Fibroblast of pulmonary artery (primary cell): ENCODE data around the gene CHRM5.
A peak's percentile ranks its signal among the peaks of the same experiment; 100 is the strongest.

Experiments
- DNase-seq: peaks from one replicate; pipeline ENCODE4 v3.0.0-alpha.2; 2010; ENCODE audit warnings: low read depth
- H3K4me3 ChIP-seq: replicated peaks from 2 replicates; pipeline ENCODE4 v1.5.1; 2011; ENCODE audit warnings: low read depth, mild to moderate bottlenecking, control low read depth, low read length, moderate library complexity
- TF ChIP-seq, protein P1 (sequence below): IDR thresholded peaks from 2 replicates; pipeline ENCODE4 v1.5.1; 2011; ENCODE audit warnings: mild to moderate bottlenecking, control low read depth, low read length, inconsistent platforms; ENCODE audit errors: missing control alignments

Gene CHRM5

DNA sequence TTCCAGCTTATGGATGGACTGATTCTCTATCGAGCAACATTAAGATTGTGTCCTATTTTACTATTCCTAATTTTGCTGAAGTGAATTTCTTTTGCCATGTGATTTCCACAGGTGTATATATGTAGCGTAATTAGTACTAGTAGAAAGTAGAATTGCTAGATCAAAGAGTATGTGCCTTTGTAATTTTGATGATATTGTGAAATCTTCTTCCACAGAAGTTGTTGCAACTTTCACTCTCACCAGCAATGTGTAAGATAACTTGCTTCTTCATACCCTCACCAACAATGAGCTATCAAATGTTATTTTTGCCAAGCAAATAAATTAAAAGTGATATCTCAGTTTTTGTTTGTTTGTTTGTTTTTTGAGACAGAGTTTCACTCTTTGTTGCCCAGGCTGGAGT is 139.0 kb downstream of the CHRM5 start:
- TF ChIP-seq, protein P1, sequence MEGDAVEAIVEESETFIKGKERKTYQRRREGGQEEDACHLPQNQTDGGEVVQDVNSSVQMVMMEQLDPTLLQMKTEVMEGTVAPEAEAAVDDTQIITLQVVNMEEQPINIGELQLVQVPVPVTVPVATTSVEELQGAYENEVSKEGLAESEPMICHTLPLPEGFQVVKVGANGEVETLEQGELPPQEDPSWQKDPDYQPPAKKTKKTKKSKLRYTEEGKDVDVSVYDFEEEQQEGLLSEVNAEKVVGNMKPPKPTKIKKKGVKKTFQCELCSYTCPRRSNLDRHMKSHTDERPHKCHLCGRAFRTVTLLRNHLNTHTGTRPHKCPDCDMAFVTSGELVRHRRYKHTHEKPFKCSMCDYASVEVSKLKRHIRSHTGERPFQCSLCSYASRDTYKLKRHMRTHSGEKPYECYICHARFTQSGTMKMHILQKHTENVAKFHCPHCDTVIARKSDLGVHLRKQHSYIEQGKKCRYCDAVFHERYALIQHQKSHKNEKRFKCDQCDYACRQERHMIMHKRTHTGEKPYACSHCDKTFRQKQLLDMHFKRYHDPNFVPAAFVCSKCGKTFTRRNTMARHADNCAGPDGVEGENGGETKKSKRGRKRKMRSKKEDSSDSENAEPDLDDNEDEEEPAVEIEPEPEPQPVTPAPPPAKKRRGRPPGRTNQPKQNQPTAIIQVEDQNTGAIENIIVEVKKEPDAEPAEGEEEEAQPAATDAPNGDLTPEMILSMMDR, result no peak
- H3K4me3 ChIP-seq, result no peak overlapping the region
- no peak for DNase-seq

DNA sequence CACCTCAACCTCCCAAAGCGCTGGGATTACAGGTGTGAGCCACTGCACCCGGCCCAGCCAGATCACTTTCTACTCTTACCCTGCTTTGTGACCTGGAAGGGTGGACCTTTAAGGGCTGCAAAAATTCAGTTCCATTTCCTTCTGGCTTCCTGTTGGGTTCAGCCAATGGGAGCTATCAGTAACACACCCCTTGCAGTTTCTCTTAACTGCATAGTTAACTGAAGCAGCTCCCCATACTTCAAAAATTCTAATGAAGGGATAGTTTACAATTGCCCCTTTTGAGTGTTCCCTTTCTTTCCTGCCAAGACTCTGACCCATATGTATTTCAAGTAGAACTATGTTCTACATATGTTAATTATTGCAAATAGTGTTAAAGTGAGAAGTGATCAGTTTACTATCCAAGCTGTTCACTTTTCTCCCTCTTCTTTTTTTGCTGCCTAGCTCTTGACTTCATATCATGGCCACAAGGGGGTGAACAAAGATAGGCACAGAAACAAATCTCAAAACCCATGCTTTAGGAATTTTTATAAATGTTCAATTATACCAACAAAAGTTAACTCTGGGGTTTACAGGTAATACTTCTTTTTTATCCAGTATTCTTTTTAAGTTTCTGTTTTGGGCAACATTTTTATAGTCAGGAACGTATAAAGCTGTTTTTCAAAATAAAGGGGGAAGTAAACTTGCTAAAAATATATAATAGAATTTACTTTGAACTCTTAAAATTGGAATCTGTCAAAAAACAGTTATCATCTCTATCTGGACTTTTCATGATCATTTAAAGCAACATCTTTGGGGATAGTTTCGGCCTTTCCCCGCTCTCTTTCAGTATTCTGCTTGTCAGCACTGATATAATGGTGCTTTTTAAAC is 141.7 kb downstream of the CHRM5 start:
- TF ChIP-seq, protein P1, result peak; percentile 87
- peak; percentile 69 for DNase-seq
- H3K4me3 ChIP-seq, result no peak overlapping the region

DNA sequence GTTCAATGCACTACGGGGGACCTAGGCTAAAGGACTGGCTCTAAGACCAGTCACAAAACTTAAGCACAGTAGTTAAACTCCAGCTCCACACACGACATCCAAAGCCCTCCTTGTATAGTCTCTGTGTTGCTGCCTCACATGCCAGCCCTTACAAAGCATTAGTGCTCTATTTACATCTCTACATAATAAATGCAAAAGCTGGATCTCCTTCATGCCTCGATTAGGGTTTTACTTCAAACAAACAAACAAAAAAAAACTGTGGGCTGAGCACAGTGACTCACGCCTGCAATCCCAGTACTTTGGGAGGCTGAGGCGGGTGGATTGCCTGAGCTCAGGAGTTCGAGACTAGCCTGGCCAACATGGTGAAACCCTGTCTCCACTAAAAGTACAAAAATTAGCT is 143.2 kb downstream of the CHRM5 start:
- TF ChIP-seq, protein P1, result no peak
- no peak for DNase-seq
- H3K4me3 ChIP-seq, result no peak overlapping the region

DNA sequence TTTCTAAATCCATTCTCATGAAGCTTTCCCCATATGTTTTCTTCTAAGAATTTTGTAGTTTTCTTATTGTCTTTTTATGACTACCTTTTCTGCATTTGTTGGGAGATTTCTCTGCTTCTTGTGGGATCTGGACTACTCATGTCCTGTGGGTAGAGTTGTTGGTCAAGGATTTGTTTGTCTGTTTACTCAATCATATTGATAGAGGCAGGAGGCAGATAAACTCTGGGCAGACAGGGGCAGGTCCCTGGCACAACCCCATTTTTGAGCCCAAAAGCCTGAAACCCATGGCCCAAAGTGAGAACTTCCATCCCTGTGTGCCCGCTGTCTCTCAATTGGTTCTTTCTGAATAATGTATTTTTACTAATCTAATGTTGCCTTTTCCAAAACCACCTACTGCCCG is 145.9 kb downstream of the CHRM5 start:
- TF ChIP-seq, protein P1, result no peak
- no peak overlapping the region for H3K4me3 ChIP-seq
- DNase-seq, result no peak

DNA sequence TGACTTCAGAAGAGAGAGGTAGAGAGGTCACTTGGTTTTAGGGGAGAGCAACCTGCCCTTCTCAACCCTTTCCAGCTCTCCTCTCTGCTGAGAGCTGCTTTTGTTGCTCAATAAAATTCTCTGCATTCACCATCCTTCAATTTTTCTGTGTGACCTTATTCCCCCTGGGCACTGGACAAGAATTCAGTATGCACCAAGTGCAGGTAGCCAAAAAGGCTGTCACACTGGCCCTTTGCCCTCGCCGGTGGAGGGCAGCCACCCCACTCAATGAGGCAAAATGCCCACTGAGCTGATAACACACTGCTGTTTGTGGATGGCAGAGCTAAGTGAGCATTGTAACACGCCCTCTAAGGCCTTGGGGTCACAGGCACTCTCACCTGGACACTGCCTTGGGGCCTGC is 146.4 kb downstream of the CHRM5 start:
- no peak overlapping the region for H3K4me3 ChIP-seq

DNA sequence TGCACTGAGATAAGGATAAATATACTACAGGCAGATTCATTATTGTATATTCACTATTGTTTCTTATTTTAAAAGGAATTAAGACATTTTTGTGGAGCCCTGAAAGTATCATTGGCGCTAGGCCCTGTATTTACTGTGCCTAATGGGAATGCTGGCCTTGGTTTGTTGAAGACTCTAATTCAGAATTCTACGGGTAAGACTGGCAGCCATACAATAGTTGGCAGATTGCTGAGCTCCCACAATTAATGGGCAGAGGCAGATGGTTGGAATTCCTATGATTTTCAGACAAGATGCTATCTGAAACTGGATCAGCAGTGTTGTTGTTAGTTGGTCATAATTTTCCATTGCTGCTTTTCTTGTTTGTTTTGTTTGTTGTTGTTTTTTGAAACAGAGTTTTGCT is 148.3 kb downstream of the CHRM5 start:
- no peak for DNase-seq
- no peak overlapping the region for H3K4me3 ChIP-seq
- TF ChIP-seq, protein P1, result no peak

More for the DNA sequence above, 146.4 kb downstream of the CHRM5 start:
- no peak for DNase-seq
- TF ChIP-seq, protein P1, result no peak
